K562 (cell line): ENCODE data around the gene ZNF775. TPM values are rescaled to one million over a fixed set of nuclear protein-coding genes. Genes with fewer than 3 reads are reported as not detected.

Experiments
- ATAC-seq: fragments of 200-7000 bp; cut with Tn5 transposase; 3 replicates; pipeline ENCODE4 v1.9.1; 2020; ENCODE audit warnings: moderate library complexity
- BruUV-seq: library from RNA; stranded (reverse); fragments of 400-500 nt; replicated peaks from 2 replicates; lab custom pipeline; 2021; lab: Mats Ljungman, UMichigan
- CTCF ChIA-PET: fragments of 300-600 bp; formaldehyde crosslinking; extraction: SDS; loops from one replicate; lab custom pipeline; 2021; ENCODE audit warnings: low intra/inter-chr PET ratio; lab: Yijun Ruan, JAX
- POLR2A ChIA-PET: fragments of 300-600, 350-650 bp; sonication (Branson Sonifier 250); formaldehyde crosslinking; extraction: SDS; loops from one replicate; lab custom pipeline; 2021; ENCODE audit warnings: antibody characterized with exemption, inconsistent platforms; lab: Yijun Ruan, JAX
- DNase-seq, 4 experiments: peaks; one replicate each; pipeline versions ENCODE4 v3.0.0 to v3.0.0-alpha.2; 2011 to 2018; ENCODE audit warnings: low spot score in 3 of 4, mixed read lengths in 3 of 4; ENCODE audit errors: extremely low read depth in 1 of 4
- FAIRE-seq: peaks from 2 replicates; lab custom pipeline; 2011; peaks lifted over from hg19 to GRCh38; lab: Jason Lieb, UNC
- H2AFZ ChIP-seq: 2 replicates; pipeline ENCODE4 v1.6.0; 2011; ENCODE audit warnings: low read depth, low read length, control low read depth, inconsistent platforms
- H3K27ac ChIP-seq: fragments of 200-600 bp; 3 replicates; pipeline ENCODE4 v1.8.0; 2011; ENCODE audit warnings: low read depth, mild to moderate bottlenecking, control low read depth, inconsistent platforms, low read length, moderate library complexity, mixed read lengths; ENCODE audit errors: extremely low read depth
- H3K27me3 ChIP-seq, 2 experiments: fragments of 300-600 bp in 1 of 2; 2 replicates in 1 of 2; 3 replicates in 1 of 2; pipeline versions ENCODE4 v1.6.0 to v1.8.0; 2011; ENCODE audit warnings: inconsistent platforms in 2 of 2, low read length in 2 of 2, mild to moderate bottlenecking in 1 of 2, mixed read lengths in 1 of 2, moderate library complexity in 1 of 2; ENCODE audit not compliant: control insufficient read depth in 2 of 2, insufficient read depth in 2 of 2
- H3K36me3 ChIP-seq: fragments of 300-600 bp; 3 replicates; pipeline ENCODE4 v1.8.0; 2011; ENCODE audit warnings: mild to moderate bottlenecking, low read length, inconsistent platforms; ENCODE audit not compliant: control insufficient read depth, insufficient read depth
- H3K4me1 ChIP-seq, 2 experiments: fragments of 200-600 bp in 1 of 2; replicated peaks in 1 of 2; 2 replicates in 1 of 2; 3 replicates in 1 of 2; pipeline versions ENCODE4 v1.5.1 to v1.8.0; 2011; ENCODE audit warnings: inconsistent platforms in 2 of 2, low read length in 2 of 2, mild to moderate bottlenecking in 1 of 2, mixed read lengths in 1 of 2, moderate library complexity in 1 of 2; ENCODE audit not compliant: control insufficient read depth in 2 of 2, insufficient read depth in 2 of 2
- H3K4me2 ChIP-seq: 2 replicates; pipeline ENCODE4 v1.6.1; 2011; ENCODE audit warnings: low read length, control low read depth, inconsistent platforms, mixed read lengths; ENCODE audit not compliant: insufficient read depth
- H3K4me3 ChIP-seq: fragments of 200-600 bp; sonication (generic), shearing (Covaris generic); 2 replicates; pipeline ENCODE4 v1.5.1; 2016; ENCODE audit warnings: control low read depth, inconsistent platforms
- H3K79me2 ChIP-seq: fragments of 200-600 bp; 3 replicates; pipeline ENCODE4 v1.8.0; 2011; ENCODE audit warnings: low read length, inconsistent platforms; ENCODE audit not compliant: control insufficient read depth, insufficient read depth
- H3K9ac ChIP-seq, 2 experiments: 2 replicates each; pipeline versions ENCODE4 v1.6.0 to v1.6.1; 2011; ENCODE audit warnings: low read depth in 2 of 2, low read length in 2 of 2, control low read depth in 1 of 2, inconsistent platforms in 1 of 2, mild to moderate bottlenecking in 1 of 2, mixed read lengths in 1 of 2; ENCODE audit not compliant: insufficient read depth in 1 of 2
- H3K9me1 ChIP-seq: one replicate; pipeline ENCODE4 v1.6.0; 2011; ENCODE audit warnings: inconsistent platforms, mild to moderate bottlenecking, low read length, moderate library complexity; ENCODE audit not compliant: control insufficient read depth, insufficient read depth
- H3K9me3 ChIP-seq: replicated peaks from 2 replicates; pipeline ENCODE4 v1.5.1; 2011; ENCODE audit warnings: low read depth, low read length, inconsistent platforms; ENCODE audit not compliant: control insufficient read depth, insufficient read depth
- H4K20me1 ChIP-seq: replicated peaks from 2 replicates; pipeline ENCODE4 v1.6.1; 2011; ENCODE audit warnings: low read length, inconsistent platforms, mixed read lengths; ENCODE audit not compliant: control insufficient read depth, insufficient read depth
- CCAR2 ChIP-seq: fragments of 200-400 bp; formaldehyde crosslinking; IDR thresholded peaks from 2 replicates; pipeline ENCODE4 v1.6.1; 2017; ENCODE audit warnings: mild to moderate bottlenecking, low read depth, low read length
- GATA2 ChIP-seq: sonication (generic); formaldehyde crosslinking; IDR thresholded peaks from 2 replicates; pipeline ENCODE4 v1.4.0; 2020; ENCODE audit warnings: mild to moderate bottlenecking, missing genetic modification reagents
- GTF2A2 ChIP-seq: IDR thresholded peaks from 2 replicates; pipeline ENCODE4 v1.6.1; 2016; ENCODE audit warnings: mild to moderate bottlenecking, missing genetic modification characterization, missing compliant biosample characterization
- HSF4 ChIP-seq: fragments of 250-450 bp; sonication (Bioruptor Pico); IDR thresholded peaks from 2 replicates; pipeline ENCODE4 v2.1.2; 2022; ENCODE audit warnings: mild to moderate bottlenecking, moderate library complexity, borderline replicate concordance
- KLF16 ChIP-seq: IDR thresholded peaks from 2 replicates; pipeline ENCODE4 v1.6.1; 2016; ENCODE audit warnings: antibody characterized with exemption
- KLF6 ChIP-seq: fragments of 250-450 bp; sonication (Bioruptor Pico); IDR thresholded peaks from 2 replicates; pipeline ENCODE4 v1.4.0; 2020; ENCODE audit warnings: mild to moderate bottlenecking, moderate library complexity, borderline replicate concordance
- NCOR1 ChIP-seq: fragments of 450-650 bp; IDR thresholded peaks from 2 replicates; pipeline ENCODE4 v1.6.1; 2016; ENCODE audit warnings: mild to moderate bottlenecking, moderate library complexity
- NFE2 ChIP-seq: IDR thresholded peaks from 2 replicates; pipeline ENCODE4 v1.6.1; 2014; ENCODE audit warnings: antibody characterized with exemption, low read depth
- PKNOX1 ChIP-seq: fragments of 450-650 bp; IDR thresholded peaks from 2 replicates; pipeline ENCODE4 v1.6.1; 2016
- SMAD2 ChIP-seq: fragments of 150-350 bp; IDR thresholded peaks from 2 replicates; pipeline ENCODE4 v1.6.1; 2014; ENCODE audit warnings: low read depth, mild to moderate bottlenecking, low read length
- SNRNP70 ChIP-seq: fragments of 200-400 bp; formaldehyde crosslinking; optimal IDR thresholded peaks from 2 replicates; pipeline ENCODE3; 2017; ENCODE audit warnings: low read depth, low read length
- TAL1 ChIP-seq: fragments of 450-650 bp; IDR thresholded peaks from 2 replicates; pipeline ENCODE4 v1.6.1; 2016; ENCODE audit warnings: mild to moderate bottlenecking
- VEZF1 ChIP-seq: fragments of 200-800 bp; sonication (Bioruptor generic); IDR thresholded peaks from 2 replicates; pipeline ENCODE4 v1.6.1; 2017; ENCODE audit warnings: missing genetic modification characterization, missing compliant biosample characterization
- WHSC1 ChIP-seq: IDR thresholded peaks from one replicate; pipeline ENCODE4 v1.6.1; 2012; ENCODE audit warnings: low read length, control low read depth, inconsistent platforms
- ZC3H4 ChIP-seq: sonication (generic); formaldehyde crosslinking; IDR thresholded peaks from 2 replicates; pipeline ENCODE4 v1.9.0; 2021; ENCODE audit warnings: missing genetic modification reagents, borderline replicate concordance
- ZFPM2 ChIP-seq: fragments of 250-450 bp; sonication (Bioruptor Pico); IDR thresholded peaks from 2 replicates; pipeline ENCODE4 v1.5.1; 2022; ENCODE audit warnings: mild to moderate bottlenecking
- ZKSCAN3 ChIP-seq: fragments of 250-450 bp; sonication (Bioruptor Pico); IDR thresholded peaks from 2 replicates; pipeline ENCODE4 v1.4.0; 2020
- ZNF121 ChIP-seq: sonication (generic); formaldehyde crosslinking; conservative IDR thresholded peaks from 2 replicates; pipeline ENCODE4 v1.8.0; 2022; ENCODE audit warnings: missing genetic modification reagents
- ZNF324 ChIP-seq: fragments of 250-450 bp; sonication (Bioruptor Pico); IDR thresholded peaks from 2 replicates; pipeline ENCODE4 v1.4.0; 2020; ENCODE audit warnings: mild to moderate bottlenecking
- ZNF707 ChIP-seq: fragments of 250-450 bp; sonication (Bioruptor Pico); conservative IDR thresholded peaks from 2 replicates; pipeline ENCODE4 v1.8.0; 2022; ENCODE audit warnings: inconsistent platforms, mild to moderate bottlenecking, moderate library complexity
- ZNF766 ChIP-seq: fragments of 200-800 bp; sonication (Bioruptor generic); conservative IDR thresholded peaks from 2 replicates; pipeline ENCODE4 v1.6.1; 2016; ENCODE audit warnings: missing genetic modification characterization, missing compliant biosample characterization
- ZNF780A ChIP-seq: fragments of 250-450 bp; sonication (Bioruptor Pico); IDR thresholded peaks from 2 replicates; pipeline ENCODE4 v1.5.0; 2021; ENCODE audit warnings: mild to moderate bottlenecking
- WGBS: fragments of 100-300 bp; shearing (Covaris generic); methylation state at CpG from one replicate; pipeline ENCODE4 v1.1.6; 2016; ENCODE audit warnings: low coverage, mixed read lengths; ENCODE audit not compliant: insufficient coverage; ENCODE audit errors: missing lambda C conversion rate; 5-methylcytosine and 5-hydroxymethylcytosine counted together
- in situ Hi-C: fragments of 300-500 bp; cut with MboI; formaldehyde crosslinking; loops from 4 replicates; pipeline ENCODE4 v1.15.0; 2018; ENCODE audit warnings: inconsistent platforms, mixed read lengths
- intact Hi-C: fragments of 100-400 bp; cut with micrococcal nuclease; formaldehyde crosslinking; loops from 2 replicates; pipeline ENCODE4 v1.14.2; 2022
- polyA plus RNA-seq, 8 experiments: library from polyadenylated mRNA; depleted of rRNA in 4 of 8; stranded (reverse) in 5 of 8; unstranded in 3 of 8; fragments of >200 nt; fragmentation: Nextera tagmentation in 2 of 8; fragmentation: Illumina TruSeq in 1 of 8; extraction: Ambion mirVana in 2 of 8; extraction: Trizol in 1 of 8; gene quantifications; 2 replicates each; pipeline versions ENCODE4 v1.2.1 to v1.2.3, GENCODE V29; 2011 to 2014; ENCODE audit warnings: inconsistent platforms in 1 of 8, missing spikeins in 1 of 8
- total RNA-seq, 7 experiments: library from RNA; depleted of rRNA in 6 of 7; stranded (reverse); fragments of >200 nt in 6 of 7; fragmentation: Illumina TruSeq in 2 of 7; extraction: Trizol in 2 of 7; gene quantifications; 2 replicates each; pipeline versions ENCODE4 v1.2.1 to v1.2.3, GENCODE V29; 2011 to 2021; ENCODE audit warnings: low replicate concordance in 1 of 7

ZNF775 gene
- total and polyA plus RNA-seq, 9 of the 15 experiments (the other 6 are each of a cell fraction or from before 2014, with no cell fraction given) = 0.04 to 18.7 (median 4.9) TPM

GRCh38 chr7:150404805-150405583 is 25.9 kb downstream of the ZNF775 start:
- POLR2A ChIA-PET = interaction anchor here (0.6 to 1.7 kb wide), 15 partner anchors 9 to 87 kb away, joined by 3 to 10 read pairs (median 4); partner anchors contain the start of gene REPIN1
- H3K9me3 ChIP-seq = no peaks in the 10 kb centered on the region
- H4K20me1 ChIP-seq = no peaks in the 10 kb centered on the region
- DNase-seq (peak; percentile 96 to 98 (median 97)), ATAC-seq (peak; percentile 87), FAIRE-seq (peak; percentile 71)
- intact Hi-C loops (loop anchor here (2.0 kb wide), 1 partner anchor 26 kb away; the partner anchor contains the start of gene ZNF775), in situ Hi-C loops (no loop called here)
- no TSS peak for BruUV-seq
- peak overlapping the region; percentile 65 for H3K4me3 ChIP-seq
- H3K9ac ChIP-seq = peak overlapping the region; percentile 91 to 94
- WGBS = under 1% methylated on average over 86 of the region's 86 CpGs
- H3K27ac ChIP-seq = peak overlapping the region; percentile 95
- peaks cover 55 to 77% of the 10 kb centered on the region in 2 experiments for H3K4me1 ChIP-seq
- peak overlapping the region; percentile 93 for H2AFZ ChIP-seq
- peaks cover 8% of the 10 kb centered on the region; the same call in 1 of the 3 replicates for H3K36me3 ChIP-seq
- peaks cover 23% of the 10 kb centered on the region; the same call in 2 of the 3 replicates for H3K79me2 ChIP-seq
- H3K9me1 ChIP-seq = peaks cover 3% of the 10 kb centered on the region
- CTCF ChIA-PET = interaction anchor here (0.6 to 0.9 kb wide), 3 partner anchors 14 to 870 kb away, joined by 3 read pairs; no protein-coding TSS in a partner anchor
- peak overlapping the region; percentile 82 for H3K4me2 ChIP-seq
- no peaks in the 10 kb centered on the region for H3K27me3 ChIP-seq
- TF ChIP-seq GATA2 (CRISPR knock-in tag) (no peak), HSF4 (CRISPR knock-in tag) (no peak), NFE2 (0 out of 2 replicates have a peak, but pooled peaks have one; percentile 5), KLF6 (CRISPR knock-in tag) (peak; percentile 52; the same call in 1 of the 2 replicates), VEZF1 (peak; percentile 97), SMAD2 (0 out of 2 replicates have a peak, but pooled peaks have one; percentile 22), SNRNP70 (no peak), ZC3H4 (CRISPR knock-in tag) (peak; percentile 86; the same call in 1 of the 2 replicates), ZNF324 (no peak), ZNF707 (CRISPR knock-in tag) (no peak), KLF16 (no peak), ZNF766 (CRISPR knock-in tag) (peak; percentile 84), ZNF780A (CRISPR knock-in tag) (no peak), ZFPM2 (CRISPR knock-in tag) (no peak), WHSC1 (no peak), NCOR1 (peak; percentile 82), GTF2A2 (tag) (peak; percentile 38; the same call in 1 of the 2 replicates), PKNOX1 (no peak), ZNF121 (CRISPR knock-in tag) (peak; percentile 49), ZKSCAN3 (CRISPR knock-in tag) (no peak), TAL1 (no peak), CCAR2 (no peak)
